ENCODE results near the gene CMPK2.

CMPK2 gene

GRCh38 chr2:6833300-6833604, 32.5 kb downstream of the CMPK2 start (continued):
- TF ChIP-seq CSRNP3 (CRISPR knock-in tag; IDR thresholded peaks at IDR 0.05): no peak
- TF ChIP-seq CSDC2 (CRISPR knock-in tag; IDR thresholded peaks at IDR 0.05): no peak
- no peak for TF ChIP-seq OSR1 (CRISPR knock-in tag; IDR thresholded peaks at IDR 0.05)
- TF ChIP-seq ARNTL (CRISPR knock-in tag; IDR thresholded peaks at IDR 0.05; ENCODE audit: borderline replicate concordance, low read depth): no peak
- no peak for TF ChIP-seq TOX (CRISPR knock-in tag; IDR thresholded peaks at IDR 0.05; ENCODE audit: borderline replicate concordance)

- TF ChIP-seq SNAI2 (CRISPR knock-in tag; IDR thresholded peaks at IDR 0.05) (no peak), ZFP30 (CRISPR knock-in tag; IDR thresholded peaks at IDR 0.05) (no peak), ISL1 (CRISPR knock-in tag; IDR thresholded peaks at IDR 0.05) (no peak), GLIS3 (CRISPR knock-in tag; IDR thresholded peaks at IDR 0.05) (no peak), TOX (CRISPR knock-in tag; IDR thresholded peaks at IDR 0.05; ENCODE audit: borderline replicate concordance) (no peak), ZNF70 (CRISPR knock-in tag; IDR thresholded peaks at IDR 0.05) (no peak), ZC3H10 (CRISPR knock-in tag; IDR thresholded peaks at IDR 0.05) (no peak), ZFP3 (CRISPR knock-in tag; IDR thresholded peaks at IDR 0.05) (no peak), ZNF565 (CRISPR knock-in tag; conservative IDR thresholded peaks at IDR 0.05; ENCODE audit: low read depth) (no peak), TSHZ2 (CRISPR knock-in tag; IDR thresholded peaks at IDR 0.05) (no peak), BACH2 (CRISPR knock-in tag; IDR thresholded peaks at IDR 0.05; ENCODE audit: borderline replicate concordance) (no peak), CREB5 (CRISPR knock-in tag; IDR thresholded peaks at IDR 0.05; ENCODE audit: low read depth) (no peak), ARNTL (CRISPR knock-in tag; IDR thresholded peaks at IDR 0.05; ENCODE audit: borderline replicate concordance, low read depth) (no peak), PPARA (CRISPR knock-in tag; IDR thresholded peaks at IDR 0.05; ENCODE audit: borderline replicate concordance) (no peak), POU6F1 (CRISPR knock-in tag; IDR thresholded peaks at IDR 0.05; ENCODE audit: borderline replicate concordance, low read depth) (no peak)
- no peak for ATAC-seq
Measured at GRCh38 chr2:6832596-6833299, 33.0 kb downstream of the CMPK2 start.

- ATAC-seq: no peak
Measured at GRCh38 chr2:6831229-6831628, 34.5 kb downstream of the CMPK2 start.

More at GRCh38 chr2:6831229-6831628, 34.5 kb downstream of the CMPK2 start:
- TF ChIP-seq POU6F1 (CRISPR knock-in tag; IDR thresholded peaks at IDR 0.05; ENCODE audit: borderline replicate concordance, low read depth) (no peak), GLIS3 (CRISPR knock-in tag; IDR thresholded peaks at IDR 0.05) (no peak), PPARA (CRISPR knock-in tag; IDR thresholded peaks at IDR 0.05; ENCODE audit: borderline replicate concordance) (no peak), RARB (CRISPR knock-in tag; IDR thresholded peaks at IDR 0.05) (no peak), ZNF8 (CRISPR knock-in tag; IDR thresholded peaks at IDR 0.05) (no peak), TCF4 (CRISPR knock-in tag; IDR thresholded peaks at IDR 0.05; ENCODE audit: borderline replicate concordance) (no peak), ZC3H10 (CRISPR knock-in tag; IDR thresholded peaks at IDR 0.05) (no peak), ZFP30 (CRISPR knock-in tag; IDR thresholded peaks at IDR 0.05) (0 out of 2 replicates have a peak, but pooled peaks have one; percentile 33)
